Neural progenitor cell (in vitro differentiated cells): ENCODE measurements around the gene SGCD. TPM values are rescaled to one million over a fixed set of nuclear protein-coding genes. Genes with fewer than 3 reads are reported as not detected.

ENCODE experiments used
- DNase-seq: peaks from one replicate; pipeline ENCODE4 v3.0.0-alpha.2; 2016; ENCODE audit warnings: low spot score
- H2AFZ ChIP-seq: fragments of 200-600 bp; sonication (generic); replicated peaks from 2 replicates; pipeline ENCODE4 v1.6.1; 2016; ENCODE audit warnings: antibody characterized with exemption
- H3F3A ChIP-seq: fragments of 200-600 bp; sonication (generic); 2 replicates; pipeline ENCODE4 v1.6.1; 2016; ENCODE audit warnings: antibody characterized with exemption, low read depth
- H3K27ac ChIP-seq: fragments of 200-600 bp; sonication (generic); 2 replicates; pipeline ENCODE4 v1.5.1; 2016; ENCODE audit warnings: mild to moderate bottlenecking
- H3K27me3 ChIP-seq: fragments of 200-600 bp; sonication (generic); 2 replicates; pipeline ENCODE4 v1.6.1; 2016; ENCODE audit warnings: mild to moderate bottlenecking, moderate library complexity
- H3K36me3 ChIP-seq: fragments of 200-600 bp; sonication (generic); 2 replicates; pipeline ENCODE4 v1.5.1; 2016
- H3K4me1 ChIP-seq: fragments of 200-600 bp; sonication (generic); 2 replicates; pipeline ENCODE4 v1.6.1; 2016; ENCODE audit warnings: mixed run types
- H3K4me2 ChIP-seq: fragments of 200-600 bp; sonication (generic); 2 replicates; pipeline ENCODE4 v1.6.1; 2016
- H3K4me3 ChIP-seq: fragments of 200-600 bp; sonication (generic); 2 replicates; pipeline ENCODE4 v1.5.1; 2016
- H3K79me2 ChIP-seq: fragments of 200-600 bp; sonication (generic); 2 replicates; pipeline ENCODE4 v1.6.1; 2016; ENCODE audit warnings: low read depth
- H3K9ac ChIP-seq: fragments of 200-600 bp; sonication (generic); 2 replicates; pipeline ENCODE4 v1.6.1; 2016
- H3K9me3 ChIP-seq: fragments of 200-600 bp; sonication (generic); 2 replicates; pipeline ENCODE4 v1.5.1; 2016; ENCODE audit warnings: low read depth
- H4K20me1 ChIP-seq: fragments of 200-600 bp; sonication (generic); 2 replicates; pipeline ENCODE4 v1.6.1; 2016; ENCODE audit warnings: low read depth
- H3K27ac Mint-ChIP-seq: 3 replicates; pipeline ENCODE4 v1.8.0; 2021; ENCODE audit warnings: mixed read lengths
- H3K27me3 Mint-ChIP-seq: 2 replicates; pipeline ENCODE4 v1.8.0; 2022; ENCODE audit warnings: low read depth, mild to moderate bottlenecking, inconsistent platforms, moderate library complexity, mixed read lengths; ENCODE audit not compliant: insufficient read depth
- H3K36me3 Mint-ChIP-seq: 3 replicates; pipeline ENCODE4 v1.8.0; 2021; ENCODE audit warnings: mixed read lengths
- H3K4me1 Mint-ChIP-seq: 3 replicates; pipeline ENCODE4 v1.8.0; 2021; ENCODE audit warnings: mixed read lengths
- H3K4me3 Mint-ChIP-seq: 3 replicates; pipeline ENCODE4 v1.8.0; 2021; ENCODE audit warnings: mild to moderate bottlenecking, moderate library complexity, mixed read lengths
- H3K9me3 Mint-ChIP-seq: 3 replicates; pipeline ENCODE4 v1.8.0; 2020; ENCODE audit warnings: mixed read lengths
- CTCF ChIP-seq: fragments of 200-600 bp; sonication (generic); IDR thresholded peaks from 2 replicates; pipeline ENCODE4 v1.5.1; 2017; ENCODE audit warnings: antibody characterized with exemption, mild to moderate bottlenecking
- EZH2 ChIP-seq: fragments of 200-600 bp; sonication (generic); IDR thresholded peaks from 2 replicates; pipeline ENCODE4 v1.6.1; 2017; ENCODE audit warnings: antibody characterized with exemption, mild to moderate bottlenecking, moderate library complexity
- EZH2phosphoT487 ChIP-seq: fragments of 200-600 bp; sonication (generic); IDR thresholded peaks from 2 replicates; pipeline ENCODE4 v1.6.1; 2017; ENCODE audit warnings: antibody characterized with exemption
- small RNA-seq: library from RNA; depleted of rRNA; stranded (forward); fragments of <200 nt; gene quantifications from one replicate; pipeline ENCODE3, GENCODE V24; 2015
- total RNA-seq: library from RNA; depleted of rRNA; stranded (reverse); fragments of >200 nt; gene quantifications from 2 replicates; pipeline ENCODE4 v1.2.3, GENCODE V29; 2015; ENCODE audit warnings: low replicate concordance

SGCD gene
- total RNA-seq, 1 donor from 2014 or later = not detected

GRCh38 chr5:156812959-156813358 lies 486.0 kb downstream of the SGCD start:
- Histone ChIP-seq H3K36me3 (no peaks in the 10 kb centered on the region), H2AFZ (no peak overlapping the region), H3K4me2 (no peak overlapping the region), H3F3A (no peaks in the 10 kb centered on the region), H3K9me3 (no peaks in the 10 kb centered on the region), H4K20me1 (no peaks in the 10 kb centered on the region), H3K4me3 (no peak overlapping the region), H3K27me3 (no peaks in the 10 kb centered on the region), H3K27ac (no peak overlapping the region), H3K9ac (no peak overlapping the region), H3K4me1 (no peaks in the 10 kb centered on the region), H3K79me2 (no peaks in the 10 kb centered on the region)
- no peaks in the 10 kb centered on the region for H3K4me1 Mint-ChIP-seq
- no peak overlapping the region for H3K27ac Mint-ChIP-seq
- DNase-seq = no peak
- TF ChIP-seq EZH2 = no peak
- TF ChIP-seq CTCF = no peak
- TF ChIP-seq EZH2phosphoT487 = no peak
- H3K27me3 Mint-ChIP-seq = no peaks in the 10 kb centered on the region
- peaks cover 9% of the 10 kb centered on the region for H3K9me3 Mint-ChIP-seq
- no peaks in the 10 kb centered on the region for H3K36me3 Mint-ChIP-seq
- H3K4me3 Mint-ChIP-seq = no peak overlapping the region

- Histone ChIP-seq H3K9me3 (no peaks in the 10 kb centered on the region), H3K4me3 (no peak overlapping the region), H3K36me3 (no peaks in the 10 kb centered on the region), H3K27ac (no peak overlapping the region), H3F3A (no peaks in the 10 kb centered on the region), H3K79me2 (no peaks in the 10 kb centered on the region), H2AFZ (no peak overlapping the region), H3K4me2 (no peak overlapping the region), H3K9ac (no peak overlapping the region), H4K20me1 (no peaks in the 10 kb centered on the region), H3K4me1 (no peaks in the 10 kb centered on the region), H3K27me3 (no peaks in the 10 kb centered on the region)
- H3K9me3 Mint-ChIP-seq = peaks cover 2% of the 10 kb centered on the region
- no peak overlapping the region for H3K4me3 Mint-ChIP-seq
- TF ChIP-seq EZH2 = no peak
- TF ChIP-seq CTCF = peak; percentile 67
- no peaks in the 10 kb centered on the region for H3K36me3 Mint-ChIP-seq
- peak; percentile 64 for DNase-seq
- H3K27ac Mint-ChIP-seq = no peak overlapping the region
- peaks cover 4% of the 10 kb centered on the region for H3K4me1 Mint-ChIP-seq
- no peaks in the 10 kb centered on the region for H3K27me3 Mint-ChIP-seq
Measured at GRCh38 chr5:156815988-156816599, 489.1 kb downstream of the SGCD start.

Small RNAs within 50 kb of the gene (small RNA-seq; reads per million reads assigned to genes)
- gene AC027308.1 = not detected
- not detected for gene RNU6-556P
